CD14-positive monocyte (primary cell): ENCODE data around the gene MGME1. TPM values are rescaled to one million over a fixed set of nuclear protein-coding genes. Genes with fewer than 3 reads are reported as not detected.

Experiments used
- DNase-seq, 3 donors: peaks; one replicate each; pipeline ENCODE4 v3.0.0-alpha.2; 2011 to 2022
- H2AFZ ChIP-seq: 2 replicates; pipeline ENCODE4 v1.6.0; 2012; ENCODE audit warnings: mild to moderate bottlenecking, low read depth, low read length, inconsistent platforms; ENCODE audit not compliant: insufficient read depth, poor library complexity, severe bottlenecking
- H3K27ac ChIP-seq, 2 donors: 1 replicate in 1 of 2; 2 replicates in 1 of 2; pipeline ENCODE4 v1.5.1; 2012 to 2013; ENCODE audit warnings: low read length in 2 of 2, control low read depth in 1 of 2, inconsistent platforms in 1 of 2, low read depth in 1 of 2, mild to moderate bottlenecking in 1 of 2
- H3K27me3 ChIP-seq, 2 donors: one replicate each; pipeline versions ENCODE4 v1.6.0 to v1.6.1; 2011 to 2013; ENCODE audit warnings: low read length in 2 of 2; ENCODE audit not compliant: control insufficient read depth in 2 of 2, insufficient read depth in 2 of 2
- H3K36me3 ChIP-seq, 2 donors: replicated peaks in 1 of 2; 1 replicate in 1 of 2; 2 replicates in 1 of 2; pipeline versions ENCODE4 v1.5.1 to v1.6.1; 2012 to 2013; ENCODE audit warnings: low read length in 2 of 2, control low read depth in 1 of 2, inconsistent platforms in 1 of 2, mild to moderate bottlenecking in 1 of 2; ENCODE audit not compliant: insufficient read depth in 2 of 2, control insufficient read depth in 1 of 2
- H3K4me1 ChIP-seq, 2 donors: 1 replicate in 1 of 2; 2 replicates in 1 of 2; pipeline versions ENCODE4 v1.5.1 to v1.6.1; 2012 to 2013; ENCODE audit warnings: low read length in 2 of 2, control low read depth in 1 of 2, inconsistent platforms in 1 of 2, mild to moderate bottlenecking in 1 of 2, moderate library complexity in 1 of 2; ENCODE audit not compliant: insufficient read depth in 2 of 2, control insufficient read depth in 1 of 2
- H3K4me2 ChIP-seq: replicated peaks from 2 replicates; pipeline ENCODE3; 2012; ENCODE audit warnings: low read length, moderate library complexity, mild to moderate bottlenecking; ENCODE audit not compliant: poor library complexity, severe bottlenecking; ENCODE audit errors: extremely low read depth
- H3K4me3 ChIP-seq, 3 experiments: fragments of 200-600 bp in 1 of 3; sonication (generic) in 1 of 3; replicated peaks in 1 of 3; 1 replicate in 2 of 3; 2 replicates in 1 of 3; pipeline ENCODE4 v1.5.1; 2011 to 2013; ENCODE audit warnings: low read length in 3 of 3, mild to moderate bottlenecking in 3 of 3, control low read depth in 2 of 3, low read depth in 2 of 3, inconsistent platforms in 1 of 3, moderate library complexity in 1 of 3
- H3K79me2 ChIP-seq: 2 replicates; pipeline ENCODE4 v1.6.0; 2012; ENCODE audit warnings: mild to moderate bottlenecking, control low read depth, inconsistent platforms, low read length, moderate library complexity; ENCODE audit not compliant: insufficient read depth
- H3K9ac ChIP-seq: 2 replicates; pipeline ENCODE4 v1.6.0; 2017; ENCODE audit warnings: low read length, mild to moderate bottlenecking; ENCODE audit not compliant: insufficient read depth, poor library complexity, severe bottlenecking
- H3K9me3 ChIP-seq, 2 donors: replicated peaks in 1 of 2; 1 replicate in 1 of 2; 2 replicates in 1 of 2; pipeline versions ENCODE4 v1.5.1 to v1.6.1; 2012 to 2013; ENCODE audit warnings: low read length in 2 of 2, control low read depth in 1 of 2; ENCODE audit not compliant: control insufficient read depth in 1 of 2, insufficient read depth in 1 of 2
- H4K20me1 ChIP-seq: 2 replicates; pipeline ENCODE4 v1.6.0; 2012; ENCODE audit warnings: mild to moderate bottlenecking, low read length, control low read depth, moderate library complexity; ENCODE audit not compliant: insufficient read depth
- H3K27ac Mint-ChIP-seq, 7 donors: one replicate each; pipeline ENCODE4 v1.8.0; 2020; ENCODE audit warnings: mild to moderate bottlenecking in 7 of 7, mixed read lengths in 7 of 7, moderate library complexity in 6 of 7, inconsistent platforms in 2 of 7
- H3K27me3 Mint-ChIP-seq, 3 donors: one replicate each; pipeline ENCODE4 v1.8.0; 2021 to 2022; ENCODE audit warnings: low read depth in 3 of 3, mild to moderate bottlenecking in 3 of 3, mixed read lengths in 3 of 3, moderate library complexity in 3 of 3, inconsistent platforms in 1 of 3
- H3K36me3 Mint-ChIP-seq, 2 donors: one replicate each; pipeline ENCODE4 v1.8.0; 2020; ENCODE audit warnings: mixed read lengths in 2 of 2, inconsistent platforms in 1 of 2, mild to moderate bottlenecking in 1 of 2
- H3K4me1 Mint-ChIP-seq: one replicate; pipeline ENCODE4 v1.8.0; 2020; ENCODE audit warnings: mild to moderate bottlenecking, mixed read lengths
- H3K4me3 Mint-ChIP-seq, 2 donors: one replicate each; pipeline ENCODE4 v1.8.0; 2020; ENCODE audit warnings: mild to moderate bottlenecking in 2 of 2, mixed read lengths in 2 of 2, moderate library complexity in 1 of 2
- H3K9me3 Mint-ChIP-seq, 7 donors: one replicate each; pipeline ENCODE4 v1.8.0; 2020 to 2022; ENCODE audit warnings: mixed read lengths in 7 of 7, mild to moderate bottlenecking in 6 of 7, moderate library complexity in 6 of 7, inconsistent platforms in 2 of 7
- CTCF ChIP-seq: fragments of 200-600 bp; IDR thresholded peaks from one replicate; pipeline ENCODE4 v1.8.0; 2022; ENCODE audit warnings: antibody characterized with exemption, mild to moderate bottlenecking
- WGBS: methylation state at CpG from one replicate; pipeline ENCODE4 v1.1.5; 2013; ENCODE audit warnings: missing lambda C conversion rate; ENCODE audit not compliant: insufficient coverage; 5-methylcytosine and 5-hydroxymethylcytosine counted together
- intact Hi-C, 2 donors: fragments of 100-400 bp; cut with micrococcal nuclease; formaldehyde crosslinking; loops; one replicate each; pipeline versions ENCODE4 v1.15.0 to v1.15.1; 2023
- polyA plus RNA-seq, 3 donors: library from polyadenylated mRNA; depleted of rRNA in 1 of 3; unstranded in 2 of 3; stranded (reverse) in 1 of 3; fragments of 300-500 nt in 2 of 3; fragments of >200 nt in 1 of 3; fragmentation: Illumina TruSeq in 2 of 3; gene quantifications; 1 replicate in 2 of 3; 2 replicates in 1 of 3; pipeline ENCODE4 v1.2.3, GENCODE V29; 2012 to 2021

Gene MGME1
- polyA plus RNA-seq, 3 donors: 2.5 to 20.1 (median 13.4) TPM

- Mint-ChIP-seq H3K4me1 (peaks cover 47% of the 10 kb centered on the region), H3K27ac (peak overlapping the region in 5 of 7 donors; percentile 27 to 73 (median 46)), H3K4me3 (no peak overlapping the region), H3K27me3 (no peaks in the 10 kb centered on the region), H3K9me3 (peaks cover 0 to 2% (median 0%) of the 10 kb centered on the region in 7 donors), H3K36me3 (peaks cover 39 to 54% of the 10 kb centered on the region in 2 donors)
- Histone ChIP-seq H3K27ac (peak overlapping the region in 1 of 2 donors; percentile 59), H2AFZ (no peak overlapping the region), H3K36me3 (peaks cover 40 to 43% of the 10 kb centered on the region in 2 donors), H3K9me3 (no peaks in the 10 kb centered on the region), H3K4me3 (no peak overlapping the region), H4K20me1 (peaks cover 100% of the 10 kb centered on the region), H3K4me1 (peaks cover 21 to 27% of the 10 kb centered on the region in 2 donors), H3K27me3 (no peaks in the 10 kb centered on the region), H3K79me2 (peaks cover 97% of the 10 kb centered on the region), H3K9ac (no peak overlapping the region), H3K4me2 (no peak overlapping the region)
- no peak for DNase-seq
- no CpG with 5 or more reads among the region's 5 CpGs for WGBS
- TF ChIP-seq CTCF: no peak
- intact Hi-C loops: no loop called here
These were observed 11.1 kb upstream of the MGME1 start for GRCh38 chr20:17957505-17958363.

DNA sequence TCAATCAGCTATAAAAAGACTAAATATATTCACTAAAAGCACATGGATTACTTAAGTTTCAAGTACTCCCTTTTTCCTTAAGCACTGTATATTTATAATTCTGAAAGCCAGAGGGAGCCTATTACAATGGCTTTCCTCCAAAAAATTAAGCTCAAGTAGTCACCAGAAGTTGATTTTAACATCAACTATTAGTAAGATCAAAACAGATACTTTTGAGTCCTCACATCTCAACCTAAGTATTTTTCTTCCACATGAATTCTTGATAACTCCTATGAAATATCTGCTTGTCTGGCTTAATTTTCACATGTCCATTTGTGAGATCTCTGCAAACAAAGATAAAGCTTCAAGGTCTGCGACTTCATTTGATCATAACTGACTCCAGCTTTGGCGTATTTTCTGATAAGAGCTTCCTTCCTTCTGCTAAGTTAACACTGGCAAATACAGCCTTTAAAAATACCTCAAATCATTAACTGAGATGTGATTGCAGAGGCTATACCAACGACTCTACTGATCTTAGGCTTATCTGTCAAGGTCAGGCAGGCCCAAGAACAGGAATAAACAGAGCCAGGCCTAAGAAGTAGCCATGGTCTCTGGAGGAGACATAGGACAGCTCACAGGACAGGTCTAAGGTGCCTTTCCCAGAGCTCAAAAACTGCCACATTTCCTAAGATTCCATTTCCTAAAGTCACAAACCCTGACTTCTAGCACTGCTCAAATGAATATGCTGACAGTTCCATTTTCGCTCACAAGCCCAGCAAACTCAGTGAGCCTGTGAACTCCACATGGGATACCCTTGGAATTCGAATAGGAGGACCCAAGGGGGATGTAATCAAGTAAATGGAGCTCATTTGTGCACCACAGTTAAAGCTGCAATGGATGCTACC, 10.2 kb upstream of the MGME1 start:
- no peaks in the 10 kb centered on the region for H3K27me3 ChIP-seq
- no peak for DNase-seq
- H3K36me3 ChIP-seq: peaks cover 31 to 34% of the 10 kb centered on the region in 2 donors
- peaks cover 55% of the 10 kb centered on the region for H3K4me1 Mint-ChIP-seq
- intact Hi-C loops: no loop called here
- H3K4me3 ChIP-seq: no peak overlapping the region
- H3K36me3 Mint-ChIP-seq: peaks cover 34 to 50% of the 10 kb centered on the region in 2 donors
- no peak overlapping the region for H3K4me3 Mint-ChIP-seq
- peak overlapping the region in 1 of 2 donors; percentile 59 for H3K27ac ChIP-seq
- H3K9me3 ChIP-seq: no peaks in the 10 kb centered on the region
- H3K27ac Mint-ChIP-seq: peak overlapping the region in 5 of 7 donors; percentile 5 to 77 (median 20)
- no peak overlapping the region for H3K4me2 ChIP-seq
- no peak overlapping the region for H2AFZ ChIP-seq
- peaks cover 30 to 36% of the 10 kb centered on the region in 2 donors for H3K4me1 ChIP-seq
- 54% methylated on average over 4 of the region's 5 CpGs for WGBS
- peaks cover 97% of the 10 kb centered on the region for H4K20me1 ChIP-seq
- no peak for TF ChIP-seq CTCF
- H3K9me3 Mint-ChIP-seq: peaks cover 0 to 3% (median 0%) of the 10 kb centered on the region in 7 donors
- no peak overlapping the region for H3K9ac ChIP-seq
- peaks cover 100% of the 10 kb centered on the region for H3K79me2 ChIP-seq
- H3K27me3 Mint-ChIP-seq: no peaks in the 10 kb centered on the region
